Keratinocyte (primary cell): ENCODE data around the gene SYNE1. TPM values are rescaled to one million over a fixed set of nuclear protein-coding genes. Genes with fewer than 3 reads are reported as not detected.

Experiments used
- DNase-seq: peaks from one replicate; pipeline ENCODE4 v3.0.0-alpha.2; 2011; ENCODE audit warnings: low read depth, missing footprints, low spot score
- FAIRE-seq: peaks from 2 replicates; lab custom pipeline; 2011; peaks lifted over from hg19 to GRCh38; lab: Jason Lieb, UNC
- H2AFZ ChIP-seq: 2 replicates; pipeline ENCODE4 v1.6.0; 2012; ENCODE audit warnings: low read length, control low read depth, inconsistent platforms; ENCODE audit not compliant: control insufficient read depth
- H3K27ac ChIP-seq: 2 replicates; pipeline ENCODE4 v1.5.1; 2011; ENCODE audit warnings: low read length; ENCODE audit not compliant: control insufficient read depth, insufficient read depth
- H3K27me3 ChIP-seq: 3 replicates; pipeline ENCODE4 v1.6.0; 2011; ENCODE audit warnings: low read length; ENCODE audit not compliant: control insufficient read depth, insufficient read depth; ENCODE audit errors: extremely low read depth
- H3K36me3 ChIP-seq, 2 experiments: 2 replicates in 1 of 2; 3 replicates in 1 of 2; pipeline ENCODE4 v1.5.1; 2011; ENCODE audit warnings: low read length in 2 of 2, mild to moderate bottlenecking in 1 of 2; ENCODE audit not compliant: control insufficient read depth in 2 of 2, insufficient read depth in 2 of 2; ENCODE audit errors: extremely low read depth in 1 of 2
- H3K4me1 ChIP-seq: 3 replicates; pipeline ENCODE4 v1.5.1; 2011; ENCODE audit warnings: low read length; ENCODE audit not compliant: control insufficient read depth, insufficient read depth; ENCODE audit errors: extremely low read depth
- H3K4me2 ChIP-seq: 3 replicates; pipeline ENCODE4 v1.6.0; 2011; ENCODE audit warnings: low read depth, low read length; ENCODE audit not compliant: control insufficient read depth, insufficient read depth; ENCODE audit errors: extremely low read depth
- H3K4me3 ChIP-seq, 3 experiments: fragments of 200-600 bp in 1 of 3; sonication (generic) in 1 of 3; 2 replicates in 2 of 3; 3 replicates in 1 of 3; pipeline ENCODE4 v1.5.1; 2011 to 2016; ENCODE audit warnings: low read length in 3 of 3, mild to moderate bottlenecking in 3 of 3, control low read depth in 2 of 3, inconsistent platforms in 1 of 3, low read depth in 1 of 3, mixed read lengths in 1 of 3, mixed run types in 1 of 3, moderate library complexity in 1 of 3; ENCODE audit not compliant: control insufficient read depth in 2 of 3, insufficient read depth in 2 of 3; ENCODE audit errors: extremely low read depth in 1 of 3
- H3K79me2 ChIP-seq: 2 replicates; pipeline ENCODE4 v1.6.0; 2012; ENCODE audit warnings: low read length; ENCODE audit not compliant: control insufficient read depth, insufficient read depth
- H3K9ac ChIP-seq: 3 replicates; pipeline ENCODE4 v1.6.0; 2011; ENCODE audit warnings: low read length; ENCODE audit not compliant: control insufficient read depth, insufficient read depth; ENCODE audit errors: extremely low read depth
- H3K9me1 ChIP-seq: 3 replicates; pipeline ENCODE4 v1.6.0; 2011; ENCODE audit warnings: low read length; ENCODE audit not compliant: control insufficient read depth, insufficient read depth; ENCODE audit errors: extremely low read depth
- H3K9me3 ChIP-seq: 2 replicates; pipeline ENCODE4 v1.5.1; 2012; ENCODE audit warnings: low read depth, low read length; ENCODE audit not compliant: control insufficient read depth
- H4K20me1 ChIP-seq: 3 replicates; pipeline ENCODE4 v1.6.0; 2011; ENCODE audit warnings: low read length; ENCODE audit not compliant: control insufficient read depth, insufficient read depth; ENCODE audit errors: extremely low read depth
- CTCF ChIP-seq, 3 experiments: IDR thresholded peaks in 1 of 3; conservative IDR thresholded peaks in 1 of 3; optimal IDR thresholded peaks in 1 of 3; 2 replicates in 2 of 3; 3 replicates in 1 of 3; pipeline versions ENCODE3 to v1.5.1; 2011; ENCODE audit warnings: low read length in 3 of 3, mild to moderate bottlenecking in 3 of 3, moderate library complexity in 2 of 3, control low read depth in 1 of 3, inconsistent platforms in 1 of 3; ENCODE audit not compliant: insufficient read depth in 2 of 3; ENCODE audit errors: extremely low read depth in 1 of 3
- EZH2 ChIP-seq: IDR thresholded peaks from one replicate; pipeline ENCODE4 v1.6.1; 2012; ENCODE audit warnings: inconsistent platforms, mild to moderate bottlenecking, low read length, moderate library complexity
- dilution Hi-C: fragments of 300-500 bp; cut with MboI; formaldehyde crosslinking; loops from one replicate; pipeline ENCODE4 v1.7.0; 2020; ENCODE audit warnings: low sequenced_read_pairs; ENCODE audit not compliant: extremely low pct_ligation_motif_present
- polyA plus RNA-seq, 5 experiments: library from polyadenylated mRNA; depleted of rRNA in 3 of 5; stranded (reverse) in 3 of 5; stranded (forward) in 1 of 5; unstranded in 1 of 5; fragments of >200 nt; gene quantifications; 1 replicate in 1 of 5; 2 replicates in 3 of 5; 3 replicates in 1 of 5; pipeline versions ENCODE4 v1.2.1 to v1.2.3, GENCODE V29; 2011 to 2012; ENCODE audit warnings: missing spikeins in 2 of 5, low read depth in 1 of 5, low replicate concordance in 1 of 5

The SYNE1 gene
- polyA plus RNA-seq, 1 donor (not counting 4 experiments of a cell fraction or from before 2014, with no cell fraction given): 4.0 TPM

- Histone ChIP-seq H3K9ac (no peak overlapping the region), H3K9me3 (no peaks in the 10 kb centered on the region), H2AFZ (no peak overlapping the region), H3K4me3 (no peak overlapping the region), H3K27ac (no peak overlapping the region), H3K9me1 (no peaks in the 10 kb centered on the region), H3K36me3 (peaks cover 0 to 2% of the 10 kb centered on the region in 2 experiments), H3K79me2 (no peaks in the 10 kb centered on the region), H3K4me2 (no peak overlapping the region), H4K20me1 (no peaks in the 10 kb centered on the region), H3K27me3 (no peaks in the 10 kb centered on the region), H3K4me1 (peaks cover 2% of the 10 kb centered on the region)
- DNase-seq (no peak), FAIRE-seq (no peak)
- no peak for TF ChIP-seq CTCF (optimal IDR thresholded peaks at IDR 0.05 in 1 of 3, IDR thresholded peaks at IDR 0.05 in 1 of 3, conservative IDR thresholded peaks at IDR 0.05 in 1 of 3; ENCODE audit: extremely low read depth in 1 of 3, insufficient read depth in 2 of 3, low read length in 3 of 3)
- TF ChIP-seq EZH2: no peak
- dilution Hi-C loops: no loop called here
These were observed 283.7 kb downstream of the SYNE1 start for GRCh38 chr6:152353440-152353839.

- FAIRE-seq: no peak
- H3K9me3 ChIP-seq: no peaks in the 10 kb centered on the region
- DNase-seq: no peak
- TF ChIP-seq EZH2: no peak
- no peak for TF ChIP-seq CTCF (optimal IDR thresholded peaks at IDR 0.05 in 1 of 3, IDR thresholded peaks at IDR 0.05 in 1 of 3, conservative IDR thresholded peaks at IDR 0.05 in 1 of 3; ENCODE audit: extremely low read depth in 1 of 3, insufficient read depth in 2 of 3, low read length in 3 of 3)
- H2AFZ ChIP-seq: no peak overlapping the region
- H3K9me1 ChIP-seq: no peaks in the 10 kb centered on the region
- H3K27ac ChIP-seq: no peak overlapping the region
- H3K36me3 ChIP-seq: peaks cover 0 to 2% of the 10 kb centered on the region in 2 experiments
- no peak overlapping the region for H3K9ac ChIP-seq
- no peaks in the 10 kb centered on the region for H3K79me2 ChIP-seq
- H3K4me1 ChIP-seq: peaks cover 2% of the 10 kb centered on the region
- H3K4me3 ChIP-seq: no peak overlapping the region
- no peaks in the 10 kb centered on the region for H3K27me3 ChIP-seq
- H4K20me1 ChIP-seq: no peaks in the 10 kb centered on the region
- dilution Hi-C loops: no loop called here
- no peak overlapping the region for H3K4me2 ChIP-seq
These were observed 285.4 kb downstream of the SYNE1 start for GRCh38 chr6:152351742-152352141.
